A673 (cell line): ENCODE data around the gene ZDHHC11. TPM values are rescaled to one million over a fixed set of nuclear protein-coding genes. Genes with fewer than 3 reads are reported as not detected.

ENCODE experiments used
- BruUV-seq: library from RNA; stranded (reverse); fragments of 400-500 nt; replicated peaks from 2 replicates; lab custom pipeline; 2021; lab: Mats Ljungman, UMichigan
- CTCF ChIA-PET: fragments of 300-600 bp; sonication (Branson Sonifier 250); formaldehyde crosslinking; loops from one replicate; lab custom pipeline; 2022; ENCODE audit warnings: antibody characterized with exemption; lab: Charles Lee
- POLR2A ChIA-PET: fragments of 300-600 bp; sonication (Branson Sonifier 250); formaldehyde crosslinking; loops from one replicate; lab custom pipeline; 2022; ENCODE audit warnings: antibody characterized with exemption; ENCODE audit not compliant: low non-redundant PET; lab: Charles Lee
- DNase-seq: peaks from one replicate; pipeline ENCODE4 v3.0.0-alpha.2; 2015; ENCODE audit warnings: low spot score
- H3K27ac ChIP-seq: fragments of 200-600 bp; sonication (generic); 2 replicates; pipeline ENCODE4 v1.5.1; 2016; ENCODE audit warnings: mixed run types, low read depth, mild to moderate bottlenecking, mixed read lengths, antibody characterized with exemption, low read length; ENCODE audit not compliant: poor library complexity, severe bottlenecking
- H3K27me3 ChIP-seq: fragments of 200-600 bp; sonication (generic); replicated peaks from 2 replicates; pipeline ENCODE4 v1.6.1; 2017; ENCODE audit warnings: mixed run types, low read depth, mild to moderate bottlenecking, mixed read lengths, antibody characterized with exemption, low read length; ENCODE audit not compliant: insufficient read depth, poor library complexity
- H3K36me3 ChIP-seq: fragments of 200-600 bp; sonication (generic); 2 replicates; pipeline ENCODE4 v1.6.1; 2016; ENCODE audit warnings: mixed run types, mild to moderate bottlenecking, mixed read lengths, antibody characterized with exemption, low read length; ENCODE audit not compliant: insufficient read depth, poor library complexity, severe bottlenecking
- H3K4me1 ChIP-seq: fragments of 200-600 bp; sonication (generic); 2 replicates; pipeline ENCODE4 v1.6.1; 2017; ENCODE audit warnings: mixed run types, mild to moderate bottlenecking, mixed read lengths, antibody characterized with exemption, low read length; ENCODE audit not compliant: insufficient read depth, poor library complexity, severe bottlenecking
- H3K4me3 ChIP-seq: fragments of 200-600 bp; sonication (generic); 2 replicates; pipeline ENCODE4 v1.5.1; 2016; ENCODE audit warnings: low read depth, mixed run types, mild to moderate bottlenecking, mixed read lengths, low read length; ENCODE audit not compliant: poor library complexity, severe bottlenecking
- H3K9me3 ChIP-seq: fragments of 200-600 bp; sonication (generic); 2 replicates; pipeline ENCODE4 v1.6.1; 2016; ENCODE audit warnings: mixed run types, low read depth, mild to moderate bottlenecking, mixed read lengths, antibody characterized with exemption, low read length; ENCODE audit not compliant: poor library complexity, severe bottlenecking
- CTCF ChIP-seq: fragments of 300-800, 200-600 bp; sonication (generic); conservative IDR thresholded peaks from 2 replicates; pipeline ENCODE4 v1.5.1; 2017; ENCODE audit warnings: low read depth, mild to moderate bottlenecking, antibody characterized with exemption, low read length, moderate library complexity, mixed read lengths
- EZH2 ChIP-seq: fragments of 200-600 bp; sonication (generic); IDR thresholded peaks from 2 replicates; pipeline ENCODE4 v1.6.1; 2017; ENCODE audit warnings: borderline replicate concordance, low read depth, mild to moderate bottlenecking, mixed read lengths, antibody characterized with exemption, low read length; ENCODE audit not compliant: poor library complexity, severe bottlenecking
- intact Hi-C: fragments of 100-400 bp; cut with micrococcal nuclease; formaldehyde crosslinking; loops from one replicate; pipeline ENCODE4 v1.10.0; 2022; ENCODE audit not compliant: unreplicated experiment
- total RNA-seq: library from RNA; stranded (reverse); gene quantifications from 2 replicates; pipeline ENCODE4 v1.2.3, GENCODE V29; 2021

ZDHHC11 gene
- total RNA-seq, 1 experiment from 2014 or later: 47.3 TPM

- H3K27me3 ChIP-seq: no peaks in the 10 kb centered on the region
- POLR2A ChIA-PET: no interaction called here
These were observed 90.9 kb downstream of the ZDHHC11 start for GRCh38 chr5:759781-760362.

GRCh38 chr5:759111-759751, 91.6 kb downstream of the ZDHHC11 start:
- Histone ChIP-seq H3K9me3 (no peaks in the 10 kb centered on the region), H3K4me1 (no peaks in the 10 kb centered on the region), H3K36me3 (no peaks in the 10 kb centered on the region), H3K27ac (no peak overlapping the region), H3K4me3 (no peak overlapping the region), H3K27me3 (no peaks in the 10 kb centered on the region)
- ChIA-PET CTCF (no interaction called here), POLR2A (interaction anchor here (0.6 kb wide), 1 partner anchor 66 kb away, joined by 3 read pairs; the partner anchor contains the start of gene TPPP)
- no TSS peak for BruUV-seq
- intact Hi-C loops: no loop called here
- DNase-seq: no peak
- no peak for TF ChIP-seq CTCF
- TF ChIP-seq EZH2: no peak

More at GRCh38 chr5:759781-760362, 90.9 kb downstream of the ZDHHC11 start:
- Histone ChIP-seq H3K27ac (no peak overlapping the region), H3K36me3 (no peaks in the 10 kb centered on the region), H3K4me3 (no peak overlapping the region), H3K4me1 (no peaks in the 10 kb centered on the region), H3K9me3 (no peaks in the 10 kb centered on the region)
- DNase-seq: no peak
- TF ChIP-seq CTCF (no peak), EZH2 (no peak)
- BruUV-seq: no TSS peak
- intact Hi-C loops: no loop called here
- CTCF ChIA-PET: no interaction called here

GRCh38 chr5:758698-759053, 92.1 kb downstream of the ZDHHC11 start:
- no peak for DNase-seq
- POLR2A ChIA-PET: no interaction called here
- H3K9me3 ChIP-seq: no peaks in the 10 kb centered on the region
- TF ChIP-seq EZH2 (no peak), CTCF (no peak)
- no peaks in the 10 kb centered on the region for H3K27me3 ChIP-seq
- no peak overlapping the region for H3K27ac ChIP-seq
- no TSS peak for BruUV-seq
- H3K36me3 ChIP-seq: no peaks in the 10 kb centered on the region
- H3K4me1 ChIP-seq: no peaks in the 10 kb centered on the region
- H3K4me3 ChIP-seq: no peak overlapping the region
- CTCF ChIA-PET: no interaction called here
- intact Hi-C loops: no loop called here
